Posterior cingulate gyrus (tissue), 11 donors: ENCODE data around the gene AMD1.
"Not testable (repeated sequence)": the region's sequence is repeated elsewhere in the genome, so short reads cannot be mapped to it uniquely, and the experiment has no call there.

Experiments
- DNase-seq, 10 donors: peaks; one replicate each; pipeline versions ENCODE4 v3.0.0 to v3.0.0-alpha.2; 2020 to 2021; ENCODE audit warnings: mixed read lengths in 3 of 10
- intact Hi-C: fragments of 100-400 bp; cut with DNase I; formaldehyde crosslinking; loops from one replicate; pipeline ENCODE4 v1.15.1; 2023

The AMD1 gene

DNA sequence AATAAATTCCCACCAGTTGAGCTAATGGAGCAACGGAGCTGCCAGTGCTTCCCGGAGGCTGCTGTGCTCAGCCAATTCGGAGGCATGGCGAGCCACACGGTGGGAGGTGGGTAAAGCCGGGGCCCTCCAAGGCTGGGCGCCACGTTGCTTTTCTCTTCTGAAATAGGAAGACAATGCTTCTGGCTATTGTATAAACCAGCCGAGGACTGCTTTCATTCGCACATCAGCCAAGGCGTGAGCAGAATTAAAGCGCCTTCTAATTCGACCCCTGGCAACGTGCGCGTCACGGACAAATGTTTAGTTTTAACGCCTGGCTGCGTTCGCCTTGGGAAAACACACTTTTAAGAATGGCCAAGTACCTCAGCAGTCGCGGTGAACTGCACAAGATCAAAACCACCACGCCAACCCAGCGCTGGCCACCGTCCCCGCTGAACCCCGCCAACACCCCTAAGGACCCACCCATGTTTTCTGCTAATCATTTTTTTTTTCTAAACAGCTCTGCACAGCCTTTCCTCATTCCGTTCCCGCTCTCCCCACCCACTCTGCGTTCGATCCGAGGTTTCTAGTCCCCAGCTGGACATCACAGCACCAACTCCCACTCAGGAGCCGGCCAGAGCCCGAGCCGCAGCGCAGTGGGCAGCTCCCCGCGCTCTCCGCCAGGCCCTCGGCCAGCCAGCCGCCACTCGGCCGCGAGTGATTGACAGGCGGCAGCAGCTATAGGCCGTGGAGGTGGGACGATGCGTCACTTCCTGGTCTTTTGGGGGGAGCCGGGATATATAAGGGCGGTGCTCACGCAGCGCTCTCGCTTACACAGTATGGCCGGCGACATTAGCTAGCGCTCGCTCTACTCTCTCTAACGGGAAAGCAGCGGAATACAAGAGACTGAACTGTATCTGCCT is at the start of gene AMD1:
AMD1 (plus strand) TSS at position 805 of the 899 bp plus-strand sequence. CDS start 321 bp downstream, outside the sequence.
- intact Hi-C loops, result loop anchor here (2.0 kb wide), 1 partner anchor 59 kb away; the partner anchor contains the start of gene CDK19

DNA sequence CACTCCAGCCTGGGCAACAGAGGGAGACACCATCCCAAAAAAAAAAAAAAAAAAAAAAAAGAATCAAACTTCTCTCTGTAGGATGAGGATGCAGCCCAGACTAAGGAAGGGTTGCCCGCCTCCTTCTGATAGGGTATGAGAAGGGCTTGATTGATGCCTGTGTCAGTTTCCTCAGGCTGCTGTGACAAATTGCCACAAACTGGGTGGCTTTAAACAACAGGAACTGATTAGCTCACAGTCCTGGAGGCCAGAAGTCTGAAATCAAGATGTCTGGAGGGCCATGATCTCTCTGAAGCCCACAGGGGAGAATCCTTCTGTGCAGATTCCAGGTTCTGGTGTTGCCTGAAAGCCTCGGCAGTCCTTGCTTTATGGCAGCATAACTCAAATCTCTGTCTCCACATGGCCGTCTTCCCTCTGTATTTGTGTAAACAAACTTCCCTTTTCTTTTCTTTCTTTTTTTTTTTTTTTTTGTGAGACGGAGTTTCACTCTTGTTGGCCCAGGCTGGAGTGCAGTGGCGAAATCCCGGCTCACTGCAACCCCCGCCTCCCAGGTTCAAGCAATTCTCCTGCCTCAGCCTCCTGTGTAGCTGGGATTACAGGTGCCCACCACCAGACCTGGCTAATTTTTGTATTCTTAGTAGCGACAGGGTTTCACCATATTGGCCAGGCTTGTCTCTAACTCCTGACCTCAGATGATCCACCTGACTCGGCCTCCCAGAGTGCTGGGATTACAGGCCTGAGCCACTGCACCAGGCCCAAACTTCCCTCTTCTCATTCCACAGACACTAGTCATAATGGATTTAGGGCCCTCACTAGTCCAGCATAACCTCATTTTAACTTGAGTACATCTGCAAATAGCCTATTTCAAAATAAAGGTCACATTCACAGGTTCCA is 48.1 kb upstream of the AMD1 start:
- intact Hi-C loops, result no loop called here
- peak in 2 of 10 donors; percentile 52 to 55 for DNase-seq

More for the DNA sequence above, at the start of gene AMD1:
- peak; percentile 96 to 100 (median 98) for DNase-seq

DNA sequence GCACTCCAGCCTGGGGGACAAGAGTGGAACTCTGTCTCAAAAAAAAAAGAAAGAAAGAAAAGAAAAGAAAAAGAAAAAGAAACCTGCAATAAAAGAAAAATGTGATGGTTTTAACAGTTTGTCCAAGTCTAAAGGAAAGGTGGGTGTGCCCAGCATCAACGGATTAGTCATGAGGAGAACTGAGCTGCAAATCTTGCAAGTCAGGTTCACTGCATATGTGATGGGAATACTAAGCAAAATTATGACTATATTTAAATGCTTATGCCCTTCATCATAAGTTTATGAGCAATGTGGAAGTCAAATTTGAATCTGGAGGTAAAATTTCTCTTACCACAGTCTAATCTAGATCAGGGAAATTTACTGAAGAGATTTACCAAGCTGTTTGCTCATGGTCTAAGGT is 46.2 kb upstream of the AMD1 start:
- intact Hi-C loops, result no loop called here
- no peak for DNase-seq

DNA sequence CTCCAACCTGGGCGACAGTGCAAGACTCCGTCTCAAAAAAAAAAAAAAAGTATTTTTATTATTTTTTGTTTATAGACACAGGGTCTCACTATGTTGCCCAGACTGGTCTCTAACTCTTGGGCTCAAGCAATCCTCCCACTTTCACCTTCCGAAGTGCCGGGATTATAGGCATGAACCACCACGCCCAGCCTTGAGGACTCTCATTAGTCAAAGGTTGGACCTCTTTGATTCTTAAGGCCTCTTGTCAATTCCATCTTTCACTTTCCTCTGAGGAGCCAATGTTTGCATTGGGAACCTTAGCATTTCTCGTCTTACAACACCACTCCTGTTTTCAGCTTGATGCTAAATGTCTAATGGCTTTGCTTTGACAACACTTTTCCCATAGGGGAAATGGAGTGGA is 43.2 kb upstream of the AMD1 start:
- intact Hi-C loops, result no loop called here
- DNase-seq, result no peak

DNA sequence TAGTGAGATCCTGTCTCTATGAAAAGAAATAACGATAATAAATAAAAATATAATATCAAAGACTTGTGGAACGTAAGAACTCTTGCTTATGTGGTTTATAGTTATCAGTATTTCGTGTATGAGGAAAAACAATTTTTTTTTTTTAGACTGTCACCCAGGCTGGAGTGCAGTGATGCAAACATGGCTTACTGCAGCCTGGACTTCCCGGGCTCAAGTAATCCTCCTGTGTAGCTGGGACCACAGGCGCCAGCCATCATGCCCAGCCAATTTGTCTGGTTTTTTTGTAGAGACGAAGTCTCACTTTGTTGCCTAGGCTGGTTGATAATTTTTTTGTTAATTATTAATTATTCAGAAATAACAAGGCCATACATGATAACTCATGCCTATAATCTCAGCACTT is 40.8 kb upstream of the AMD1 start:
- intact Hi-C loops, result no loop called here
- peak in 1 of 10 donors; percentile 18 for DNase-seq

DNA sequence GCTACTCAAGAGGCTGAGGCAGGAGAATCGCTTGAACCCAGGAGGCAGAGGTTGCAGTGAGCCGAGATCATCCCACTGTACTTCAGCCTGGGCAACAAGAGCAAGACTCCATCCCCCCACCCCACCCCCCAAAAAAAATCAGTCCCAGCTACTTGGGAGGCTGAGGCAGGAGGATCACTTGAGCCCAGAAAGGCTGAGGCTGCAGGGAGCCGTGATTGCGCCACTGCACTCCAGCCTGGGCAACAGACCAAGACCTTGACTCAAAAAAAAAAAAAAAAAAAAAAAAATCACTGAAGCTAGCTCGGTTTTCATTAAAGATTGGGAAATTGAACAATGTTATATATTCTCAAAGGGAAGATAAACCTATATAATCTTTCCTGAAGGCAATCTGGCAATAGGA is 38.8 kb upstream of the AMD1 start:
- DNase-seq, intact Hi-C loops: not testable (repeated sequence)

DNA sequence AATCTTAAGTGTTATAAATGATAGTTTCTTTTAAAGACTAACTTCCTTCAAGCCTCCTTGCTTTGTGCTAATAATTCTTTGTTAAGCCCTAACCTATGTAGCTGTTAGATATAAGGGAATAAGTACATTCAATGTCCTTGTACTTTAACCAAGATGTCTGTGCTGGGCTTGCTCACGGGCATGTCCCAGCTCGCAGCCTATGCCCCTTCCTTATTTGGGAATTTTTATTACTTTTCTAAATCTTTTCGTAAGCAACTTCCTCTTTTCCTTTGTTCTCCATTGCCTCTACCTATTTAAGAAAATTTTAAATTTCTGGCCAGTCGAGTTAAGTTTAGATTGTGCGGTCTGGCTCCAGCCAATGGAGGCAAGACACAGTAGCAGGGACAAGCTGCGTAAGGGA is 33.3 kb upstream of the AMD1 start:
- intact Hi-C loops, result no loop called here
- DNase-seq, result no peak

DNA sequence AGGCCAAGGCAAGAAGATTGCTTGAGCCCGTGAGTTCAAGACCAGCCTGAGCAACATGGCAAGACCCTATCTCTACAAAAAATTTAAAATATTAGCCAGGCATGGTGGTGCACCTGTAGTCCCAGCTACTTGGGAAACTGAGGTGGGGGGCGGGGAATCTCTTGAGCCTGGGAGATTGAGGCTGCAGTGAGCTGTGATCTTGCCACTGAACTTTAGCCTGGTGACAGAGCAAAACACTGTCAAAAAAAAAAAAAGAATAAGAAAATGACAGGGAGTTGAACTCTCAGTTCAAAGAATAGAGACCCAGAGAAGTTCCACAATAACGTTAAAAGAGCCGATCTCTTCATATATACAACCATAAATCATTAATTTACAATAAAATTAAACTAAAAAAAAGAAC is 24.8 kb upstream of the AMD1 start:
- DNase-seq, result no peak
- intact Hi-C loops, result no loop called here

DNA sequence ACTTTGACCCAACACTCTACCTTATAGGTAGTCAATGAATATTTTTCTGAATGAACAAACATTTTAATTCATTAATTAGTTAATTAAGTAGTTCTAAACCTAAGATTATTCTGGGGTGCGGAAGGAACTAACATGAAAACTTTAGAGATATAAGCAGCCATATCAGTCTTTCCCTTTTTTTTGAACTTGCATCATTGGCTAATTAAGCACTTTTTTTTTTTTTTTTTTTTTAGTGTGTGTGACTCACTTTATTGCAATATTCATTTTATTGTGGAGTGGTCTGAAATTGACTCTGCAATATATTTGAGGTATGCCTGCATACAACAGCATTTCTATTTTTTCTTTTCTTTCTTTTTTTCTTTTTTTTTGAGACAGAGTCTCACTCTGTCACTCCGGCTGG is 21.8 kb upstream of the AMD1 start:
- no peak for DNase-seq
- intact Hi-C loops, result no loop called here

DNA sequence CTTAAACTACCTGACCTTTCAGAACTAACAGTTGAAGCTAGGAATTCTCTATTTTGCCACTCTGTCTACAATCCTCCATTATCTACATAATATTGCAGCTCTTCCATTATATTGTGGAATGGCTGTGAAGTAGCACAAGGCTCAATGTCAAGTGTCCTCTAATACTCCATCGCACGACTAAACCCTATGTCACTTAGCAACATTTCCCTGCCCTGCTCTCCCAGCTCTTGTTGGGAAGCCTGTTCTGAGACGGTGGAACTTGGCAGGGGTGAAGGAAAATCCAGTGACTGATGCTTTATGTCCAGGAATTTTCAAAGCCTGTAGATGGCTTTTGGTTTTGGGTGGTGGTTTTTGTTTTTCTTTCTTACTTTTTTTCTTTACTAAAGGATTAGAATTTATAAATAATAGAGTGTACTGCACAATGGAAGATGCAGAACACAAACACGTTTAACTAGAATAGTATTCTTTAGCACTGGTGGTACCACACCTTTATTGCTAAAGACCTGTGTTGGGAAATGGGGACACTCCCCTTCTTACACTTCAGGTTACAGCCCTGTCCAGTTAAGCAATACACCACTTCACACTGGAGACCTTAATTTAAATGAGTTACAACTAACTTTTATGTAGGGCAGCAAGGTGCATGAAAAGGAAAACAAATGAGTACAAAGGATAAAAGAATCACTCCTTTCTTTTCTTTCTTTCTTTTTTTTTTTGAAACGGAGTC is 20.7 kb upstream of the AMD1 start:
- intact Hi-C loops, result no loop called here
- no peak for DNase-seq

DNA sequence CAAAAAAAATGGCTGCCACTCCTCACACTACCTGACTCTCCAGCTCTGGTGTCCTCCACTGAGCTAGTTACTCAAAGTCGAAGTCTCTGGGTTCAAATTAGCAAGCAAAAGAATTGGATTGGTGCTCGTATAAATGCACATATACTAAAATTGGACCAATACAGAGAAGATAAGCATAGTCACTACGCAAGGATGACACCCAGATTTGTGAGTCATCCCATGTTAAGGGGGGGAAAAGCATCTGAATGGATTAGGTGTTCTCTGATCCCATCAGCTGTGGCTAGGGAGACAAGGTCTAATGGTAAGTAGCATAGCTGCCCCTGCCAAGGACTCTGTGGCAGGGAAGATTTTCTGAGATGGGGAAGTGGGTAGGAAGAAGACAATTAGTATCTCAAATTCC is 18.3 kb upstream of the AMD1 start:
- intact Hi-C loops, result no loop called here
- DNase-seq, result no peak

DNA sequence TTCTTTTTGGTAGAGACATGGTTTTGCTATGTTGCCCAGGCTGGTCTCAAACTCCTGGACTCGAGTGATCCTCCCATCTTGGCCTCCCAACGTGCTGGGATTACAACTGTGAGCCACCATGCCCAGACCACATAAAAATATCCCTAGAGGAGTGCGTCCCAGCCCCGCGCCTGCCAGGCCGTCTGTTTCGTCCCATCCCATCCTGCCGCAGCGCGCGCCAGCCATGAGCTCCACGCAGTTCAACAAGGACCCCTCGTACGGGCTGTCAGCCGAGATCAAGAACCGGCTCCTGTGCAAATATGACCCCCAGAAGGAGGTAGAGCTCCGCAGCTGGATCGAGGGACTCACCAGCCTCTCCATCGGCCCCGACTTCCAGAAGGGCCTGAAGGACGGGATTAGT is 16.6 kb upstream of the AMD1 start:
- intact Hi-C loops, result no loop called here
- DNase-seq, result no peak

DNA sequence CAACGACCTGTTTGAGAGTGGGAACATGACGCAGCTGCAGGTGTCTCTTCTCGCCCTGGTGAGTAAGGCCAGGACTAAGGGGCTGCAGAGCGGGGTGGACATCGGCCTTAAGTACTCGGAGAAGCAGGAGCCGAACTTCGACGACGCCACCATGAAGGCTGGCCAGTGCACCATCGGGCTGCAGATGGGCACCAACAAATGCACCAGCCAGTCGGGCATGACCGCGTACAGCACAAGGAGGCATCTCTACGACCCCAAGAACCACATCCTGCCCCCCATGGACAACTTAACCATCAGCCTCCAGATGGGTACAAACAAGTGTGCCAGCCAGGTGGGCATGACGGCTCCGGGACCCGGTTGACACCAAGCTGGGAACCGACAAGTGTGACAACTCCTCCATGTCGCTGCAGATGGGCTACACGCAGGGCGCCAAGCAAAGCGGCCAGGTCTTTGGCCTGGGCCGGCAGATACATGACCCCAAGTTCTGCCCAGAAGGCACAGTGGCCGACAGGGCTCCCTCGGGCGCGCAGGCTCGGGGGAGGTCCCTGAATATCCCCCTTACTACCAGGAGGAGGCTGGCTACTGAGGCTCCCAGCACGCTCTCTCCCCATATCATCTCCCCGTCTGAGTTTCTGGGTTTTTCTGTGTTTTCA is 15.9 kb upstream of the AMD1 start:
- intact Hi-C loops, result no loop called here
- DNase-seq, result no peak

DNA sequence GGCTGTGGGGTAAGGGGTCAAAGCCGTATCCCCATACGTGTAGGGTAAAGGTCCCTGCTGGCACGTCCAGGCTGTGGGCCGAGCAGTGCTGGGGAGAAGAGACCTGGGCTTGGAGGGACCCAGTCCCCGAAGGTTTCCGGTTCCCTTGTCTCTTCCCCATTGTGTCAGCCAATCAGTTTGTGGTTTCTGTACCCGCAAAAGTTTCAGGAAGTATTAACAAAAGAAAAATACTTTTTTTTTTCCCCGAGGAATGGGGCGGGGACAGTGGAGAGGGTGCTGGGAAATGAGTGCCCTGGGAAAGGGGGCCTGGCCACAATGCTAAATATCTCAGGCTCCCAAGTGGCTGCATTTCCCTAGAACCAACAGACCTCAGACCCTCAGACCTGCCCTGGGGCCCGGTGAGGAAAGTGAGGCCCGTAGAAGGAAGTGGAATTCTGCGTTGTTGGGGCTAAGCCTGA is 15.2 kb upstream of the AMD1 start:
- intact Hi-C loops, result no loop called here
- no peak for DNase-seq

DNA sequence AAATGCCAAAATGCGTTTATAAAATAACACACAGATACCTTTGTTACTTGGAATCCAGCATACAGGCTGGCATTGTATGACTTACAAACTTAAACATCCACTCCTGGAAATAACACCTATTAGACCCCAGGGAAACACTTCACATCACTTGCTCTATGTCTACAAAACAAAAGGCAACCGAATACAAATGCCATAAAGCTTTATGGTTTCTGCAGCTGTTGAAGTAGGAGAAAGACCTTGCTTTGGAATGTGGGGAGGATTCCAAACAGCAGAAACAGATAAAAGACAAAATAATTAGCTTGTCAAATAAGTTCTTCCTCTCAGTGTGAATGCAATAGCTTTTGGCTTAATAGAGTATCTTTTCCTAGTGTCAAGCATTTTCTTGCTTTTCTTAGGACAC is 9.8 kb upstream of the AMD1 start:
- intact Hi-C loops, result no loop called here
- no peak for DNase-seq

DNA sequence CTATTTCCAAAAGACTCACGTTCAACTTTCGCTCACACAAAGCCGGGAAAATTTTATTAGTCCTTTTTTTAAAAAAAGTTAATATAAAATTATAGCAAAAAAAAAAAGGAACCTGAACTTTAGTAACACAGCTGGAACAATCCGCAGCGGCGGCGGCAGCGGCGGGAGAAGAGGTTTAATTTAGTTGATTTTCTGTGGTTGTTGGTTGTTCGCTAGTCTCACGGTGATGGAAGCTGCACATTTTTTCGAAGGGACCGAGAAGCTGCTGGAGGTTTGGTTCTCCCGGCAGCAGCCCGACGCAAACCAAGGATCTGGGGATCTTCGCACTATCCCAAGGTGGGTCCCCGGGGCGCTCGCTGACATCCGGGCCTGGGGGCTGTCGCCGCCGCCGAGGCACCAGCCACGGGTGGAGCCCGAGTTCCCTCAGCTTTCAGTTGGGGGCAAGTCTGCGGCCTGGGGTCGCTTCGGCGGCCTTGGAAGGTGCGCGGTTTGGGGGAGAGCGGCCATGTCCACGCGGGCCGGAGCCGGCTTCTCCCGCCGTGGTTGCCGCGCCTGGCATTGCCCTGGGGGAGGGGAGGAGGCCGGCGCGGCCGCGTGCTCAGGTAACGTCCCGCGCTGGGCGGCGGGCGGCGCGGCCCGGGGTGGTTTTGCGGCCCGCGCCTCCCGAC is 429 bp downstream of the AMD1 start:
- peak in 7 of 10 donors; percentile 14 to 75 (median 19) for DNase-seq
- intact Hi-C loops, result loop anchor here (2.0 to 5.0 kb wide), 4 partner anchors 60 to 343 kb away; partner anchors contain the start of genes CDK19 and GTF3C6

DNA sequence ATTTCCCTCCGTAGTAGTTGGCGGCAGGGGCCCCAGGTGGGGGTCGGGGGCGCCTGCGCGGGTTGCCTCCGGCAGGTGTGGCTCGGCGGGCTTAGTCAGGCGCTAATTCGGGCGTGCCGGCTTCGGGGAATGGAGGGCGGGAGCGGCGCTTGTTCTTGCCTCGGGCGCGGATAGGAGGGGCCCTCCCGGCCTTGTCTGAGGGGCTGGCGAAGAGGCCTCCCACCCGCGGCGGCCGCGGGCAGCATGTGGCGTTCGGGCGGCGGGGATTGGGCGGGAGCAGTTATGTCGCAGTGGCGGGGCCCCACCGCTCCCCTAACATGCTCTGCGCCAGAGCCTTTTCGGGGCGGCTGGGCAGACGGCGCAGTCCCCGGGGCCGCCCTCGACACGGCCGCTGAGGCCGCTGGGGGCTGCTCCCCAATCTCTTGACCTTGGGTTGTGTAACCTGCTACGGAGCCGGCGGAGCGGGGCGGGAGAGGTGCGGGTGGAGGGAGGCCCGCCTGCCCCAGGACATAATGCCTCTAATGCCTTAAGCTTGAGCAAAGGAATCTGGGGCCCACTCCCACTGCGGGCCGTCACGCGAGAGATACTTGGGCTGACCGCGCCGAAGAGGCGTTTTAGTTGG is 1.1 kb downstream of the AMD1 start:
- DNase-seq, result peak in 9 of 10 donors; percentile 25 to 91 (median 42)
- intact Hi-C loops, result loop anchor here (2.0 to 5.0 kb wide), 4 partner anchors 61 to 343 kb away; partner anchors contain the start of genes CDK19 and GTF3C6

DNA sequence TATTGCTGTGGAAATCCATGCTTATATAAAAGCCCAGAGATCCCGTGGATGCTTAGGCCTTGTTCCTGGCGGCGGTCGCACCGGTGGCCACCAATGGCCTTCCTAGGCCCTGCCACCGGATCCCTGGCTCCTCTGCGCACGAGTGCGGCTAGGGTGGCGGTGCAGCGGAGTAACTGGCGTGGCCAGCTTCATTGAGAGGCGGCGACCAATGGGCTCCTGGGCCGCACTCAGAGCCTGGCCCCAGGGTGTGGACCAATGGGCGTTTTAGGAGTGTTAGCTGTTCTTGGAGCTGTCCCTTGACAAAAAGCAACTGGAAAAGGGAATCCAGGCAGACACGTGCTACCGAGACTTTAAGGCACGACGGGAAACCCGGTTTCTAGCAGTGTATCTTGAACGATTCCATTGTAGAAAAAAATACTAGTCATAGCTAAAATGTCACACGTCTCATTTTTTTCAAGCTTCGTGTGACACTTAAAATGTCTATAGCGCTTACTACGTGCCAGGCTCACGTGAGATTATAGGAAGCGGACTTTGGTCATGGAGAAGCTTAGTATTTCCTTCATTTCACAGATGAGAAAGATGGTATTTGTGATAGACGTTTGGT is 1.7 kb downstream of the AMD1 start:
- peak; percentile 71 to 97 (median 84) for DNase-seq
- intact Hi-C loops, result loop anchor here (5.0 kb wide), 3 partner anchors 81 to 344 kb away; partner anchors contain the start of gene GTF3C6
